DOHH2 (cell line): Measurements from ENCODE around the gene LAMA3.

Source experiments
- CTCF ChIP-seq: fragments of 200-600 bp; sonication (generic); IDR thresholded peaks from one replicate; pipeline ENCODE4 v1.5.1; 2014; ENCODE audit warnings: antibody characterized with exemption, mild to moderate bottlenecking, low read depth, low read length; ENCODE audit not compliant: poor library complexity, severe bottlenecking
- EZH2phosphoT487 ChIP-seq: fragments of 200-600 bp; sonication (generic); IDR thresholded peaks from 2 replicates; pipeline ENCODE4 v1.6.1; 2017; ENCODE audit warnings: borderline replicate concordance, mild to moderate bottlenecking, antibody characterized with exemption, low read length, moderate library complexity, mixed read lengths

- TF ChIP-seq CTCF = no peak
- no peak for TF ChIP-seq EZH2phosphoT487
Measured at GRCh38 chr18:23779696-23780303, 90.5 kb downstream of the LAMA3 start.
